Neural cell (in vitro differentiated cells): ENCODE measurements around the gene DARS1. TPM values are rescaled to one million over a fixed set of nuclear protein-coding genes. Genes with fewer than 3 reads are reported as not detected.

Source experiments
- H2AFZ ChIP-seq: fragments of 200-600, 300-800 bp; sonication (generic), shearing (Covaris generic); 2 replicates; pipeline ENCODE4 v1.6.0; 2014; ENCODE audit warnings: low read depth, mild to moderate bottlenecking, antibody characterized with exemption, low read length, moderate library complexity
- H3F3A ChIP-seq: fragments of 200-600 bp; shearing (Covaris generic); 2 replicates; pipeline ENCODE4 v1.6.1; 2016; ENCODE audit warnings: mild to moderate bottlenecking, moderate library complexity, mixed read lengths, antibody characterized with exemption, low read length; ENCODE audit not compliant: insufficient read depth, poor library complexity, severe bottlenecking
- H3K27ac ChIP-seq: fragments of 200-600, 300-800 bp; sonication (generic), shearing (Covaris generic); 2 replicates; pipeline ENCODE4 v1.5.1; 2014; ENCODE audit warnings: mild to moderate bottlenecking, low read length, moderate library complexity
- H3K27me3 ChIP-seq: fragments of 300-800, 200-600 bp; sonication (generic), shearing (Covaris generic); 2 replicates; pipeline ENCODE4 v1.6.0; 2014; ENCODE audit warnings: mild to moderate bottlenecking, low read depth, low read length, moderate library complexity; ENCODE audit not compliant: insufficient read depth
- H3K36me3 ChIP-seq: fragments of 300-800, 200-600 bp; sonication (generic), shearing (Covaris generic); 2 replicates; pipeline ENCODE4 v1.5.1; 2014; ENCODE audit warnings: mild to moderate bottlenecking, antibody characterized with exemption, low read length, moderate library complexity; ENCODE audit not compliant: insufficient read depth
- H3K4me2 ChIP-seq: fragments of 300-800, 200-600 bp; sonication (generic), shearing (Covaris generic); 2 replicates; pipeline ENCODE4 v1.6.0; 2014; ENCODE audit warnings: mild to moderate bottlenecking, low read length
- H3K4me3 ChIP-seq: fragments of 300-800, 200-600 bp; sonication (generic), shearing (Covaris generic); 2 replicates; pipeline ENCODE4 v1.5.1; 2014; ENCODE audit warnings: mild to moderate bottlenecking, low read length, moderate library complexity
- H3K79me2 ChIP-seq: fragments of 200-600 bp; shearing (Covaris generic); replicated peaks from 2 replicates; pipeline ENCODE4 v1.6.0; 2014; ENCODE audit warnings: mild to moderate bottlenecking, low read length, moderate library complexity; ENCODE audit not compliant: insufficient read depth
- H3K9ac ChIP-seq: fragments of 300-800, 200-600 bp; sonication (generic), shearing (Covaris generic); 2 replicates; pipeline ENCODE4 v1.6.1; 2016; ENCODE audit warnings: mild to moderate bottlenecking, low read length, mixed read lengths
- H3K9me2 ChIP-seq: fragments of 200-600 bp; shearing (Covaris generic); 2 replicates; pipeline ENCODE4 v1.6.1; 2016; ENCODE audit warnings: mild to moderate bottlenecking, low read length, mixed read lengths; ENCODE audit not compliant: insufficient read depth
- H3K9me3 ChIP-seq: fragments of 200-600, 300-800 bp; sonication (generic), shearing (Covaris generic); 2 replicates; pipeline ENCODE4 v1.6.1; 2016; ENCODE audit warnings: mild to moderate bottlenecking, mixed run types, low read length, moderate library complexity, mixed read lengths
- H4K20me1 ChIP-seq: fragments of 200-600 bp; shearing (Covaris generic); 2 replicates; pipeline ENCODE4 v1.6.1; 2016; ENCODE audit warnings: mild to moderate bottlenecking, mixed run types; ENCODE audit not compliant: insufficient read depth
- EP300 ChIP-seq: fragments of 450-650 bp; conservative IDR thresholded peaks from 2 replicates; pipeline ENCODE4 v1.6.1; 2014; ENCODE audit warnings: antibody characterized with exemption, mild to moderate bottlenecking, moderate library complexity; ENCODE audit not compliant: poor library complexity, severe bottlenecking
- EZH2 ChIP-seq: fragments of 200-600, 300-800 bp; shearing (Covaris generic), sonication (generic); IDR thresholded peaks from 2 replicates; pipeline ENCODE4 v1.6.1; 2014; ENCODE audit warnings: antibody characterized with exemption, low read length, borderline replicate concordance, mild to moderate bottlenecking; ENCODE audit not compliant: insufficient read depth, poor library complexity, severe bottlenecking
- MXI1 ChIP-seq: fragments of 450-650 bp; conservative IDR thresholded peaks from 2 replicates; pipeline ENCODE4 v1.6.1; 2014; ENCODE audit warnings: antibody characterized with exemption, mild to moderate bottlenecking; ENCODE audit not compliant: poor library complexity, severe bottlenecking
- POLR2AphosphoS5 ChIP-seq: IDR thresholded peaks from 2 replicates; pipeline ENCODE4 v1.6.1; 2012
- RAD21 ChIP-seq: fragments of 450-650 bp; conservative IDR thresholded peaks from 2 replicates; pipeline ENCODE4 v1.6.1; 2014; ENCODE audit warnings: antibody characterized with exemption, mild to moderate bottlenecking, moderate library complexity
- REST ChIP-seq: IDR thresholded peaks from 2 replicates; pipeline ENCODE4 v1.6.1; 2012; ENCODE audit warnings: borderline replicate concordance
- SMC3 ChIP-seq: fragments of 450-650 bp; conservative IDR thresholded peaks from 2 replicates; pipeline ENCODE4 v1.6.1; 2014; ENCODE audit warnings: antibody characterized with exemption, mild to moderate bottlenecking, moderate library complexity; ENCODE audit not compliant: poor library complexity
- TAF1 ChIP-seq: IDR thresholded peaks from 2 replicates; pipeline ENCODE4 v1.6.1; 2012; ENCODE audit warnings: low read depth
- polyA plus RNA-seq: library from polyadenylated mRNA; depleted of rRNA; stranded (reverse); fragments of >200 nt; gene quantifications from 2 replicates; pipeline ENCODE4 v1.2.3, GENCODE V29; 2014
- TF ChIP-seq, protein P1 (sequence below): fragments of 450-650 bp; IDR thresholded peaks from 2 replicates; pipeline ENCODE4 v1.5.1; 2014; ENCODE audit warnings: antibody characterized with exemption, mild to moderate bottlenecking, moderate library complexity; ENCODE audit not compliant: poor library complexity, severe bottlenecking

Gene DARS1
- polyA plus RNA-seq, 1 donor from 2014 or later: 37.9 TPM

- no peak overlapping the region for H3K4me2 ChIP-seq
- H3K36me3 ChIP-seq: no peaks in the 10 kb centered on the region
- no peak overlapping the region for H2AFZ ChIP-seq
- no peak overlapping the region for H3K4me3 ChIP-seq
- H3K9me2 ChIP-seq: no peaks in the 10 kb centered on the region
- H3K79me2 ChIP-seq: no peaks in the 10 kb centered on the region
- H3K27me3 ChIP-seq: no peaks in the 10 kb centered on the region
- H3K27ac ChIP-seq: no peak overlapping the region
- no peaks in the 10 kb centered on the region for H3F3A ChIP-seq
- H3K9ac ChIP-seq: no peak overlapping the region
- H3K9me3 ChIP-seq: no peaks in the 10 kb centered on the region
- H4K20me1 ChIP-seq: no peaks in the 10 kb centered on the region
- TF ChIP-seq EZH2 (no peak), EP300 (no peak), SMC3 (no peak), MXI1 (no peak), RAD21 (no peak), POLR2AphosphoS5 (no peak), TAF1 (no peak), REST (no peak)
- TF ChIP-seq, protein P1, sequence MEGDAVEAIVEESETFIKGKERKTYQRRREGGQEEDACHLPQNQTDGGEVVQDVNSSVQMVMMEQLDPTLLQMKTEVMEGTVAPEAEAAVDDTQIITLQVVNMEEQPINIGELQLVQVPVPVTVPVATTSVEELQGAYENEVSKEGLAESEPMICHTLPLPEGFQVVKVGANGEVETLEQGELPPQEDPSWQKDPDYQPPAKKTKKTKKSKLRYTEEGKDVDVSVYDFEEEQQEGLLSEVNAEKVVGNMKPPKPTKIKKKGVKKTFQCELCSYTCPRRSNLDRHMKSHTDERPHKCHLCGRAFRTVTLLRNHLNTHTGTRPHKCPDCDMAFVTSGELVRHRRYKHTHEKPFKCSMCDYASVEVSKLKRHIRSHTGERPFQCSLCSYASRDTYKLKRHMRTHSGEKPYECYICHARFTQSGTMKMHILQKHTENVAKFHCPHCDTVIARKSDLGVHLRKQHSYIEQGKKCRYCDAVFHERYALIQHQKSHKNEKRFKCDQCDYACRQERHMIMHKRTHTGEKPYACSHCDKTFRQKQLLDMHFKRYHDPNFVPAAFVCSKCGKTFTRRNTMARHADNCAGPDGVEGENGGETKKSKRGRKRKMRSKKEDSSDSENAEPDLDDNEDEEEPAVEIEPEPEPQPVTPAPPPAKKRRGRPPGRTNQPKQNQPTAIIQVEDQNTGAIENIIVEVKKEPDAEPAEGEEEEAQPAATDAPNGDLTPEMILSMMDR: no peak
Measured at GRCh38 chr2:136010126-136010525, 24.7 kb upstream of the DARS1 start.

GRCh38 chr2:136008205-136008865 lies 22.9 kb upstream of the DARS1 start:
- Histone ChIP-seq H3K27ac (no peak overlapping the region), H3K9ac (no peak overlapping the region), H3K36me3 (no peaks in the 10 kb centered on the region), H3K4me3 (no peak overlapping the region), H3K27me3 (no peaks in the 10 kb centered on the region), H3K4me2 (no peak overlapping the region), H3K9me3 (no peaks in the 10 kb centered on the region), H3K9me2 (no peaks in the 10 kb centered on the region), H3K79me2 (no peaks in the 10 kb centered on the region), H4K20me1 (no peaks in the 10 kb centered on the region), H3F3A (no peaks in the 10 kb centered on the region), H2AFZ (no peak overlapping the region)
- TF ChIP-seq REST (no peak), POLR2AphosphoS5 (no peak), TAF1 (no peak), RAD21 (no peak), EZH2 (no peak), EP300 (no peak), SMC3 (no peak), MXI1 (no peak)
- TF ChIP-seq, protein P1: no peak
